Measurements from ENCODE around the gene IL18R1.

Gene IL18R1

DNA sequence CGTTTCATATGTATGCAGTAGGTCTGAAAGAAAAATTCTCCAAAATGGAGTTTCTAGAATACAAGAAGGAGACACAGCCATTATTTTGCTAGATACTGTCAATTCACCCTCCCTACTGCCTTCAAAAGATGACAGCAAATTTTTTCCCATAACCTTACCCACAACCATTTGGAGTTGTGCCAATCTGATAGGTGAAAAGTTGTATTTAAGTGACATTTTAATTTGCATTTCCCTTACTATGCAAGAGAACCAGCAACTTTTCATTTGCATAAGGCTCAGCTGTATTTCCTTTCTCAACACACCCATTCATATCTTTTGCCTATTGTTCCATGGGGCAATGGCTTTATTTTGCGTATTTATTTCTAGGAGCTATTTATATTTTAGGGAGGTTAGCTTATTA lies 36.0 kb downstream of the IL18R1 start:
- Mint-ChIP-seq H3K27ac (peak overlapping the region; percentile 48), H3K4me1 (peaks cover 20% of the 10 kb centered on the region), H3K4me3 (no peak overlapping the region), H3K27me3 (no peaks in the 10 kb centered on the region), H3K36me3 (ENCODE audit: low read depth) (peaks cover 49% of the 10 kb centered on the region), H3K9me3 (no peaks in the 10 kb centered on the region)
- ATAC-seq (peak; percentile 86), DNase-seq (peak; percentile 25)

DNA sequence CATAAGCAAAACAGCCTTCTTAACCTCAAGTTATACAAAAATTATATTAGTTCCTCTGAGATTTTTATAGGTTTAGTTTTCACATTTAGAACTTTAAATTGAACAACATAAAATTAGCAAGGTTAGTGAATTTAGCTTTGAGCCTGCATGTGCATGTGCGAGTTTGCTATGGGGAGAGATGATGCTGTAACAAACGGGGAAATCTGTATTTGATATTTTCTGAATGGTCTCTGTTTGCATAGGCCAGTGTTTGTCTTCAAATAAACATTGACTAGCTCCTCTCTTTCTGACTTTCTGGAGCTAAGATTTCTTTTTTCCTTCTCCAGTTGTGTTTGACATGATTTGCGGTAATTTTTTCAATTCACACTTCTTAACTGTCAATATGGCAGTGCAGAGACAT lies 36.5 kb downstream of the IL18R1 start:
- DNase-seq = no peak
- Mint-ChIP-seq H3K27me3 (no peaks in the 10 kb centered on the region), H3K4me1 (peaks cover 20% of the 10 kb centered on the region), H3K4me3 (no peak overlapping the region), H3K27ac (no peak overlapping the region), H3K9me3 (no peaks in the 10 kb centered on the region), H3K36me3 (ENCODE audit: low read depth) (peaks cover 46% of the 10 kb centered on the region)
- no peak for ATAC-seq

DNA sequence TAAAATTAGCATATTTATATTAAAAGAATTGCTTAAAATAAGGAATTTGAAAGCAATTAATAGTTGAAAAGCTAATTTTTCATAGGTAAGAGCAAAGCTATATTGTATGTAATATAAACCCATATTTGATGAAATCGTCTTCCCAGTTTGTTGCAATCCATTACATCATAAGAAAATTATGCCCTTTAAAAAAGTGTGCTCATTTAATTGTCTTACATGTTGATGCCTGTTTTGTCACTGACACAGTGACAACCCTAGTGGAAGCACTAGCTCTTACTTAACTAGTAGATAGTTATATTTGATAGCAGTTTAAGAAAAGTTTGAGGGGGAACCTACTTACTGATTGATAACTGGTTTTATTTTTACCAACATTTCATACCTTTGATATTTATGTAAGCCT lies 37.3 kb downstream of the IL18R1 start:
- H3K27me3 Mint-ChIP-seq = no peaks in the 10 kb centered on the region
- no peaks in the 10 kb centered on the region for H3K9me3 Mint-ChIP-seq
- H3K4me1 Mint-ChIP-seq = peaks cover 16% of the 10 kb centered on the region
- no peak overlapping the region for H3K27ac Mint-ChIP-seq
- no peak for ATAC-seq
- peaks cover 39% of the 10 kb centered on the region for H3K36me3 Mint-ChIP-seq (ENCODE audit: low read depth)
- DNase-seq = no peak
- H3K4me3 Mint-ChIP-seq = no peak overlapping the region

DNA sequence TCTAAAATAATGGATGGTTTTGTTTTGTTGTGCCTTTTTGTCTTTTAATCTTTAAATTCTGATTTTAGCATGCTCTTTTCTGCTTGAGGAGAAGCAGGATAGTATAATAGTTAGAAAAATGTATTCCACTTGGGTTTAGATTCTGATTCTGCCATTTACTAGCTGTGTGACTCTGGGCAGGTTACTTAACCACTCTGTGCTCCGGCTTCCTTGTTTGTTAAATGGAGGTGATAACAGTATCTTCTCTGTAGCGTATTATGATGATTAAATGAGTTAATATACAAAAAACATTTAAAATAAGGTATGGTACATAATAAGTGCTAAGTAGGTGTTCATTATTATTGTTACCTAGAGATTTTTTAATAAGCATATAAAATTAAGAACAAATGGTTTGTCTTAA lies 40.4 kb downstream of the IL18R1 start:
- Mint-ChIP-seq H3K4me3 (no peak overlapping the region), H3K4me1 (peaks cover 27% of the 10 kb centered on the region), H3K27me3 (no peaks in the 10 kb centered on the region), H3K9me3 (no peaks in the 10 kb centered on the region), H3K36me3 (ENCODE audit: low read depth) (peaks cover 20% of the 10 kb centered on the region), H3K27ac (no peak overlapping the region)
- ATAC-seq (no peak), DNase-seq (no peak)

DNA sequence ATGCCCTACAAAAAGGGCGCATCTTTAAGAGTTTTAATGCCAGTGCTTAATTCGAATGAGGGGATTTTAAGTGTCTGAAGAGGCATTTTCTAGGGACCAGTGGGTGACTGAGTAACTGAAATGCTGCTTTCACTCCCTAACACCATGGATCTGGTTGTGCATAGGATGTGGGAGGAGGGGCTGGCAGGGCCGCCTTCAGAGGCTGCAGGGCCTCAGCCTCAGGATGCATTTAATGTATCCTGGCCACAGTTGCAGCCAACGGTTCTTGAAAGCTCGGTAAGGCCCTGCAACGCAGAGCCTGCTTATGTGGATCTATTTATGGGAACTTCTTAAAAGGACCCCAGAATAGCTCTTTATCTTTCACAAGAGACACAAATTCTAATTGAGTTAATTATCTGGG lies 41.6 kb downstream of the IL18R1 start:
- no peak for ATAC-seq
- Mint-ChIP-seq H3K27ac (no peak overlapping the region), H3K4me1 (peaks cover 26% of the 10 kb centered on the region), H3K36me3 (ENCODE audit: low read depth) (peaks cover 11% of the 10 kb centered on the region), H3K4me3 (no peak overlapping the region), H3K9me3 (no peaks in the 10 kb centered on the region), H3K27me3 (no peaks in the 10 kb centered on the region)
- no peak for DNase-seq

DNA sequence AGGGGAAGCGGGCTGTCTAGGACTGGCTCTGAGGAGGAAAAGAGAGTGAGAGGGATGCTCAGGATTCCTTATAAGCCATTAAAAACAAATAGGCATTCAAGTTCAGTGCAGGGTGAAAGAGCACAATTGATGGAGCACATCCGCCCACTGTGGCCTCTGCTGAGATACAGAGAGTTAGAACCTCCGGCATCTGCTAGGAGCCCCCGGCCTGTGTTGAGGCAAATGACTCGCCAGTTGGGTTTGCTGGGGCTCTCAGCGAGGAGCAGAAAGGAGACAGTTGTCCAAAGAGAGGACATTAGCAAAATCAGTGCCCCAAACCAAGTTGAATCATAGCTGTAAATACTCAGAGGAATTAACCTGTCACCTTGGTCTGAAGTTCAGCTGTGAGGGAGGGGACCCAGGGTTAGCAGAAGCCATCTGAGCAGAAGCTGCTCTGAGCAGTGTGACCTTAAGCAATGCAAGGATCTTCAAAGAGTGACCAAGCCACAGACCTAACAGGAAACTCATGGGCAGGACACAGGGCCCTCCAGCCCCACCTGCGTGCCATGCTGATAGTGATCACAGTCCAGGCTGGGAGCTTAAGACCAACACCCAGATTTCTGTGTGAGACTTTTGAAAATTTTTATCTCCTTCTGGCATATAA lies 44.0 kb downstream of the IL18R1 start:
- Mint-ChIP-seq H3K27me3 (no peaks in the 10 kb centered on the region), H3K36me3 (ENCODE audit: low read depth) (peaks cover 7% of the 10 kb centered on the region), H3K4me3 (no peak overlapping the region), H3K27ac (no peak overlapping the region), H3K9me3 (no peaks in the 10 kb centered on the region), H3K4me1 (peaks cover 24% of the 10 kb centered on the region)
- DNase-seq (no peak), ATAC-seq (peak; percentile 80)

DNA sequence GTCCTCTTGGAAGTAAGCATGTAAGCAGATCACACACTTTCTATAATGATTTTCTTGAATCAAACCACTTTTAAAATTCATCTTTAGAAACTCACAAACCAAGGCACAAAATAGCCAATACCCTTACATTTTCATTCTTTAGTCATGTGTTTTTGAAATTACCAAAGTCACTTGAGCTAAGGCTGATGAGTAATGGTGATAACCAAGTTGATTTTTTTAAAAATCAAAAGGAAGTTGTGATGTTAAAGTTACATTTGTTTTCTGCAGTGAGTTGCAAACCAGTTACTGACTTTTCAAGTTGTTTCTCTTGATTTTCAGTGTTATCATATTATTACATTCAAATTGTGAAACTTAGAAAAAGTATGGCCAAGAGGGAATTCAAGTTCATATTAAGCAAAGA lies 45.9 kb downstream of the IL18R1 start:
- Mint-ChIP-seq H3K27me3 (no peaks in the 10 kb centered on the region), H3K4me1 (peaks cover 24% of the 10 kb centered on the region), H3K36me3 (ENCODE audit: low read depth) (peaks cover 4% of the 10 kb centered on the region), H3K9me3 (no peaks in the 10 kb centered on the region), H3K4me3 (no peak overlapping the region), H3K27ac (no peak overlapping the region)
- DNase-seq (no peak), ATAC-seq (no peak)

DNA sequence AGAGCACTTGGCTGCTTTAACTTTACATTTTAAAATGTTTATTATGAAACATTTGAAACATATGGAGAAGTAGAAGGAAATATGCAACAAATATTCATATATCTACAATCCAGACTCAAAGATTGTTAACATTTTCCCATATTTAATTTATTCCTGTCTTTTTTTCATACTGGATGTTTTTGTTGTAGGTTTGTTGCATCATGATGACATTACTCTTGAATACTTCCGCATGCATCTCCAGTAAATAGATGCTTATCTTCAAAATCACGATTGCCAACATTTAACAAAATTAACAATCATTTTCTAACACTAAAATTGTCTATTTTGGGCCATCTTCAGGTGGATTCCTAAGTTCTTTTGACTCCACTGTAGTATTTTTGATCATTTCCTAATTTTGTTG lies 46.3 kb downstream of the IL18R1 start:
- Mint-ChIP-seq H3K9me3 (no peaks in the 10 kb centered on the region), H3K27ac (no peak overlapping the region), H3K4me3 (no peak overlapping the region), H3K27me3 (no peaks in the 10 kb centered on the region), H3K4me1 (peaks cover 24% of the 10 kb centered on the region), H3K36me3 (ENCODE audit: low read depth) (peaks cover 3% of the 10 kb centered on the region)
- ATAC-seq = no peak
- no peak for DNase-seq

DNA sequence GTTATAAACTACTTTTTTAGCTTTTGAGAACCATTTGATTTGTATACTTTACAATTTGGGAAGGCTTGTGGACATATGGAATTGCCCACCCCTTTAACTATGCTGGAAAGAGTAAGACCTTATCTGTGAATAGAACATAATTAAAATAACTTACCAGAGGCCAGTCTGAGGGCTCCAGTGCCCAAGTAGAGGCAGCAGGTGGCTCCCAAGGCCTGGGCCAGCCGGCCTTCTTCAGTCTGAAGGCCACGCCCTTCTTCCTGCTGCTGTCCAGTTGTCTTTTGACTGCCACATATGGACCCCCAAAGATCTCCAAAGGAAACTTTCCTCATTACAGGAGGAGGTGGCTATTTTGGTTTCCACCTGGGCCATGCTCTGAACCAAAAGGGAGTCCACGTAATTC lies 55.4 kb downstream of the IL18R1 start:
- Mint-ChIP-seq H3K4me1 (peaks cover 16% of the 10 kb centered on the region), H3K9me3 (peaks cover 16% of the 10 kb centered on the region), H3K4me3 (no peak overlapping the region), H3K36me3 (ENCODE audit: low read depth) (peaks cover 7% of the 10 kb centered on the region), H3K27ac (no peak overlapping the region), H3K27me3 (no peaks in the 10 kb centered on the region)
- ATAC-seq (no peak), DNase-seq (no peak)

DNA sequence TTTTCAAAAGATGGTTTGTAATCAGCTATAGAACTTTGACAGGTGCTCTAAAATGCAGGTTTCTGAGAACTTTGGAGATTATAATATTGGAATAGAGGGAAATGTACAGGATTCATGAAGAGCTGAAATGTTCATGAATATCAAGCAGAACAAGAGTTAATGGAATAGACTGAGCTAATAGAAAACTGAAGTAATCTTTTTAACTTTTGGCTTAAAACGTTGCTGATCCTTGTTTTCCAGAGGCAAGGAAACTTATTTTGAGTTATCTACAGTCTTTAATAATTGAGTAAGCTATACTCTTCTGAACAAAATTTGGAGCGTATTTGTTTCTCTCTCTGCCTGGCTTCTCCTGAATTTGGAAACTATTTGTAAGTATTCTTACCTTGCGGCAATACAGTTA lies 56.6 kb downstream of the IL18R1 start:
- Mint-ChIP-seq H3K9me3 (peaks cover 21% of the 10 kb centered on the region), H3K27ac (no peak overlapping the region), H3K4me1 (peaks cover 25% of the 10 kb centered on the region), H3K36me3 (ENCODE audit: low read depth) (peaks cover 11% of the 10 kb centered on the region), H3K4me3 (no peak overlapping the region), H3K27me3 (no peaks in the 10 kb centered on the region)
- DNase-seq (no peak), ATAC-seq (no peak)

DNA sequence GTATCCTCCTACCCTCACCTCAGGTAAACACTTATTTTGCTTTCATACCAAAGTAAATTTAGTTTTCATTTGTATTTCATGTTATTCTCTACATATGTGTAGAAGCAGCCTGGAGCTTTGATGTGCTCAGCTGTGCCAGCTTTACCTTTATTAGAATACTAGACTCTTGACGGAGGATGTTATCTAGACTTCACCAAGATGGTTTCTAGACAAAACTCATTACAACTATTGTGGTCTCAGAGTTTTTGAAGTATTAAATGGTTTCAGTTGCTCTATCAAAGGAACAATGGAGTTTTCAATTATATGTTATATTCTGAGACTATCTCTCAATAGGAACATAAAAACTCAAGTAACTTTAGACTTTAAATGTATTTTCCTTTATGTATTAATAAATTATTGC lies 62.4 kb downstream of the IL18R1 start:
- DNase-seq (no peak), ATAC-seq (peak; percentile 69)
- Mint-ChIP-seq H3K36me3 (ENCODE audit: low read depth) (peaks cover 17% of the 10 kb centered on the region), H3K9me3 (peaks cover 5% of the 10 kb centered on the region), H3K27me3 (no peaks in the 10 kb centered on the region), H3K4me3 (peak overlapping the region; percentile 15), H3K4me1 (peaks cover 63% of the 10 kb centered on the region), H3K27ac (peak overlapping the region; percentile 88)

DNA sequence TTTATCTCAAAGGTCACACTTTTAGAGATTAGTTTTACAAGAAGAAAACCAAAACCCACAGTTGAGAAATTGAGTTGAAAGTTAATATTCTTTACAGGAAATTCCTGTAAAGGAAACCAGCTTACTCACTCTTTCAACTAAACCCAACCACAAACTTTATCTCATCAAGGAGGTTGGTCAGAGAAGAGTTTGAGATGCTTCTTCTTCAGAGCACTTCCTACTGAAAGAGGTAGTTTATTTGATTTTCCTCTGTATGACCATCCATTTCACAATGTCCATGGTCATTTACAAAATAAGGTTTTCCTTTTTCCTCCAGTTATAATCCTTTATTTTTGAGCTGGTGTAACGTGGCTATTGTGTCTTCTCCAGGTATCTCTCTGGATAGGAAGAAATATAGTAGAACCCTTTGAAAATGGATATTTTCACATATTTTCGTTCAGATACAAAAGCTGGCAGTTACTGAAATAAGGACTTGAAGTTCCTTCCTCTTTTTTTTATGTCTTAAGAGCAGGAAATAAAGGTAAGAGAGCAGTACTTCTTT lies 62.9 kb downstream of the IL18R1 start:
- DNase-seq = no peak
- Mint-ChIP-seq H3K9me3 (peaks cover 5% of the 10 kb centered on the region), H3K36me3 (ENCODE audit: low read depth) (peaks cover 22% of the 10 kb centered on the region), H3K4me3 (peak overlapping the region; percentile 83), H3K4me1 (peaks cover 68% of the 10 kb centered on the region), H3K27me3 (no peaks in the 10 kb centered on the region), H3K27ac (peak overlapping the region; percentile 88)
- peak; percentile 74 for ATAC-seq

DNA sequence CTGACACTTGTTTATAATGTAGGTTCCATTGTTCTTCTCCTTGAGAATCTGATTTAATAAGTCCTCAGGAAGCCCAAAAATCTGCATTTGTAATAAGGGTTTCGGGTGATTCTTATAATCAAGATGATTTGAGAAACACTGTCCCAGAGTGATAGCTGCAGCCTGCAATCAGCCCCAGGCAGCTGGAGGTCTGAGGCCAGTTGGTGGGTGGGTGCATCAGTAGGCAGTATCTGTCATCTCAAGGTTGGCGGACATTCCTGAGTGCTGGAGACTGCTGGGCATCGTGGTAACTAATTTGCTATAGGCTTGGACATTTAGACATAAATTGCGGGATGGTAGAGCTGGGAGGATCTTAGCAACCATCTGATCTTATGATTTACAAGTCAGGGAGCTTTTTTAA lies 64.7 kb downstream of the IL18R1 start:
- H3K36me3 Mint-ChIP-seq (ENCODE audit: low read depth) = peaks cover 26% of the 10 kb centered on the region
- H3K27me3 Mint-ChIP-seq = no peaks in the 10 kb centered on the region
- peak overlapping the region; percentile 20 for H3K27ac Mint-ChIP-seq
- DNase-seq = no peak
- H3K4me3 Mint-ChIP-seq = peak overlapping the region; percentile 83
- H3K9me3 Mint-ChIP-seq = peaks cover 5% of the 10 kb centered on the region
- peaks cover 86% of the 10 kb centered on the region for H3K4me1 Mint-ChIP-seq
- ATAC-seq = no peak

DNA sequence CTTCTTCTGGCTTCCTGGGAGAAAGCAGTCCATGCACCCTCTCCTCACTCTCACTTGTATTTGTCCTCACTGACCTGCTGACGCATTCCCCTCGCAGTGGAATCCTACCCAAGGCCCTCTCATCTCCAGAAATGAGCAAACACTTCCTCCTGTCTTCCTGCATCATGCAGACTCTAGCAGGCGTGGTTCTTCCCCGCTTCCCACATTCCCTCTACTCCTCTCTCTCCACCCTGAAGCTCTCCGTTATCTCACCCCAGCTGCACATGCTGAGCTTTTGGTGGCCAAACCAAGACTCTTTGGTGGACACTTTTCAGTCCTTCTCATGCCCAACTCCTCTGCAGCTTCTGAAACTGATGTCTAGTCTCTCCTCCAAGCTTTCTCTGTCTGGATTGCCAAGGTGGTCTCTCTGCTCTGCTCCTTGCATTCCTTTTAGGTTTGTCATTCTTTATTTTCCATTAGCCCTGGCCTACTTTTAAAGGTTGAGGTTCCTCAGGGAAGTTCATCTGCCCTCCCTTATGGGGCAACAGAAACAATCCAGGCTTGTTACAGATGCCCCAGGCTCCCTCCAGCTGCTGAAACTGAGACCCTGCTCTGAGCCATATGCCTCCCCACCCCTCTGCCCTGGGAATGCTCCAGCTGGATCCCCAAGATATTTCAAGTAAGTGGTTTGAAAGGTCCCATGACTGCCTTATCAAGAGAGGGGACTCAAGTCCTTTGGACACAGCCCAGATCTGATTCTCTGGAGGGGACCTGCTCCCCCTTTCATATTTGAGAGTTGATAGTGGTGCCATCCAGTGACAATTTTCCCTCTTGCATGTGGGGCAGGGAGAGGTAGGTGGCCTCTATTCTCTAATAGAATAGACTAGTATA lies 66.5 kb downstream of the IL18R1 start:
- ATAC-seq = no peak
- Mint-ChIP-seq H3K27ac (peak overlapping the region; percentile 85), H3K4me1 (peaks cover 89% of the 10 kb centered on the region)

DNA sequence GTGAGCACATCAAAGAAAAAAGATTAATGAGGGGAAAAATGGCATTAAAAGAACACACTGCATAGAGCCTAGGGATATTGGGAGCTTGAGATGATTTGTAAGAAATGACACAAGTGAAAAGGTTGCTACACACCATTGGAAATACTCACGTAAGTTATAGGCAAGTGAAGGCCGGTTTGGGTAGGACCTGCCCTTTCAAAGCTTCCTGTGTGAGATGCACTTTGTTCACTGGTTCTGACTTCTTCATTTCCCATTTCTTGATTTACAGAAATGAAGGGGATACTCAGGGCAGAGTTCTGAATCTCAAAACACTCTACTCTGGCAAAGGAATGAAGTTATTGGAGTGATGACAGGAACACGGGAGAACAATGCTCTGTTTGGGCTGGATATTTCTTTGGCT lies 67.3 kb downstream of the IL18R1 start, which contains the start of gene IL18RAP:
IL18RAP (plus strand) TSS at position 251 of the 400 bp plus-strand sequence; CDS start at position 369, 118 bp downstream.
- H3K27ac Mint-ChIP-seq = peak within 1 kb of the TSS; percentile 85
- H3K36me3 Mint-ChIP-seq (ENCODE audit: low read depth) = peaks cover 23% of the 10 kb centered on the region
- peak within 1 kb of the TSS; percentile 83 for H3K4me3 Mint-ChIP-seq
- peak; percentile 55 for ATAC-seq
- peaks cover 4% of the 10 kb centered on the region for H3K9me3 Mint-ChIP-seq
- no peaks in the 10 kb centered on the region for H3K27me3 Mint-ChIP-seq
- no peak for DNase-seq
- H3K4me1 Mint-ChIP-seq = peaks cover 88% of the 10 kb centered on the region

More for the DNA sequence above, 66.5 kb downstream of the IL18R1 start:
- peaks cover 26% of the 10 kb centered on the region for H3K36me3 Mint-ChIP-seq (ENCODE audit: low read depth)
- H3K27me3 Mint-ChIP-seq = no peaks in the 10 kb centered on the region
- peak overlapping the region; percentile 83 for H3K4me3 Mint-ChIP-seq
- DNase-seq = no peak
- H3K9me3 Mint-ChIP-seq = no peaks in the 10 kb centered on the region
